Activated CD8-positive, alpha-beta T cell treated with anti-CD3 and anti-CD28 coated beads for 36 hours (primary cell): ENCODE measurements around the gene SLC24A3. TPM values are rescaled to one million over a fixed set of nuclear protein-coding genes. Genes with fewer than 3 reads are reported as not detected.

Source experiments
- ATAC-seq: fragments of 200-7000 bp; cut with Tn5 transposase; one replicate; pipeline ENCODE4 v1.10.0; 2021; ENCODE audit warnings: mild to moderate bottlenecking, moderate library complexity
- CTCF ChIA-PET: fragments of 350-600 bp; sonication (Branson Sonifier 250); formaldehyde crosslinking; loops from one replicate; lab custom pipeline; 2021; ENCODE audit warnings: antibody characterized with exemption; lab: Charles Lee
- POLR2A ChIA-PET: fragments of 350-600 bp; sonication (Branson Sonifier 250); formaldehyde crosslinking; loops from one replicate; lab custom pipeline; 2021; ENCODE audit warnings: antibody characterized with exemption; lab: Charles Lee
- DNase-seq: peaks from one replicate; pipeline ENCODE4 v3.0.0-alpha.2; 2020
- H3K27ac Mint-ChIP-seq: one replicate; pipeline ENCODE4 v1.8.0; 2021; ENCODE audit warnings: mild to moderate bottlenecking, mixed read lengths
- H3K27me3 Mint-ChIP-seq: one replicate; pipeline ENCODE4 v1.8.0; 2021; ENCODE audit warnings: mixed read lengths
- H3K36me3 Mint-ChIP-seq: one replicate; pipeline ENCODE4 v1.8.0; 2021; ENCODE audit warnings: low read depth, mixed read lengths
- H3K4me1 Mint-ChIP-seq: one replicate; pipeline ENCODE4 v1.8.0; 2021; ENCODE audit warnings: low read depth, mixed read lengths
- H3K4me3 Mint-ChIP-seq: one replicate; pipeline ENCODE4 v1.8.0; 2021; ENCODE audit warnings: mild to moderate bottlenecking, moderate library complexity, mixed read lengths
- H3K9me3 Mint-ChIP-seq: one replicate; pipeline ENCODE4 v1.8.0; 2021; ENCODE audit warnings: mixed read lengths
- CTCF ChIP-seq: fragments of 200-600 bp; IDR thresholded peaks from one replicate; pipeline ENCODE4 v1.8.0; 2022; ENCODE audit warnings: antibody characterized with exemption, mild to moderate bottlenecking
- intact Hi-C: fragments of 100-400 bp; cut with micrococcal nuclease; formaldehyde crosslinking; loops from one replicate; pipeline ENCODE4 v1.10.0; 2022
- total RNA-seq, 2 experiments: library from RNA; stranded (reverse); gene quantifications; one replicate each; pipeline ENCODE4 v1.2.3, GENCODE V29; 2021

The SLC24A3 gene
- total RNA-seq, 2 experiments from 2014 or later: not detected

- ChIA-PET CTCF (no interaction called here), POLR2A (interaction anchor here (0.6 kb wide), 1 partner anchor 10 kb away, joined by 3 read pairs; no protein-coding TSS in a partner anchor)
- H3K36me3 Mint-ChIP-seq: no peaks in the 10 kb centered on the region
- H3K27me3 Mint-ChIP-seq: peaks cover under 1% of the 10 kb centered on the region
- H3K4me1 Mint-ChIP-seq: no peaks in the 10 kb centered on the region
- DNase-seq: no peak
- no peaks in the 10 kb centered on the region for H3K9me3 Mint-ChIP-seq
- ATAC-seq: no peak
- H3K4me3 Mint-ChIP-seq: no peak overlapping the region
- no peak overlapping the region for H3K27ac Mint-ChIP-seq
- TF ChIP-seq CTCF: no peak
- intact Hi-C loops: no loop called here
These were observed 136.1 kb downstream of the SLC24A3 start for GRCh38 chr20:19348582-19348981.

- intact Hi-C loops: no loop called here
- Mint-ChIP-seq H3K4me3 (no peak overlapping the region), H3K9me3 (no peaks in the 10 kb centered on the region), H3K27me3 (no peaks in the 10 kb centered on the region), H3K36me3 (no peaks in the 10 kb centered on the region), H3K27ac (no peak overlapping the region), H3K4me1 (no peaks in the 10 kb centered on the region)
- ChIA-PET POLR2A (no interaction called here), CTCF (no interaction called here)
- no peak for ATAC-seq
- TF ChIP-seq CTCF: no peak
- DNase-seq: no peak
These were observed 137.4 kb downstream of the SLC24A3 start for GRCh38 chr20:19349879-19350278.

- ATAC-seq (no peak), DNase-seq (no peak)
- intact Hi-C loops: no loop called here
- Mint-ChIP-seq H3K36me3 (no peaks in the 10 kb centered on the region), H3K27ac (no peak overlapping the region), H3K4me3 (no peak overlapping the region), H3K27me3 (no peaks in the 10 kb centered on the region), H3K9me3 (no peaks in the 10 kb centered on the region), H3K4me1 (no peaks in the 10 kb centered on the region)
- POLR2A ChIA-PET: no interaction called here
- no peak for TF ChIP-seq CTCF
- CTCF ChIA-PET: no interaction called here
These were observed 139.1 kb downstream of the SLC24A3 start for GRCh38 chr20:19351542-19351941.

- intact Hi-C loops: no loop called here
- Mint-ChIP-seq H3K36me3 (no peaks in the 10 kb centered on the region), H3K9me3 (no peaks in the 10 kb centered on the region), H3K4me1 (no peaks in the 10 kb centered on the region), H3K27me3 (no peaks in the 10 kb centered on the region), H3K4me3 (no peak overlapping the region), H3K27ac (no peak overlapping the region)
- no peak for TF ChIP-seq CTCF
- DNase-seq (no peak), ATAC-seq (no peak)
- POLR2A ChIA-PET: no interaction called here
- CTCF ChIA-PET: no interaction called here
These were observed 142.5 kb downstream of the SLC24A3 start for GRCh38 chr20:19354950-19355349.

- Mint-ChIP-seq H3K27me3 (no peaks in the 10 kb centered on the region), H3K36me3 (no peaks in the 10 kb centered on the region), H3K27ac (no peak overlapping the region), H3K9me3 (no peaks in the 10 kb centered on the region), H3K4me1 (no peaks in the 10 kb centered on the region), H3K4me3 (no peak overlapping the region)
- ChIA-PET POLR2A (no interaction called here), CTCF (no interaction called here)
- DNase-seq: no peak
- TF ChIP-seq CTCF: no peak
- intact Hi-C loops: no loop called here
- ATAC-seq: no peak
These were observed 149.3 kb downstream of the SLC24A3 start for GRCh38 chr20:19361790-19362189.
